Loucy (cell line): ENCODE data around the gene RFFL.

Source experiments
- H2AFZ ChIP-seq: fragments of 200-600 bp; sonication (generic); 2 replicates; pipeline ENCODE4 v1.6.0; 2016; ENCODE audit warnings: antibody characterized with exemption, mild to moderate bottlenecking, low read length, moderate library complexity
- H3F3A ChIP-seq: fragments of 200-600 bp; 2 replicates; pipeline ENCODE4 v1.6.0; 2016; ENCODE audit warnings: antibody characterized with exemption, low read depth, mild to moderate bottlenecking
- H3K27me3 ChIP-seq: fragments of 200-600 bp; sonication (generic); 2 replicates; pipeline ENCODE4 v1.6.1; 2014; ENCODE audit warnings: low read length, mild to moderate bottlenecking; ENCODE audit not compliant: insufficient read depth, poor library complexity, severe bottlenecking
- H3K36me3 ChIP-seq: fragments of 200-600 bp; sonication (generic); 2 replicates; pipeline ENCODE4 v1.6.1; 2016; ENCODE audit warnings: low read length; ENCODE audit not compliant: insufficient read depth
- H3K4me1 ChIP-seq: fragments of 200-600 bp; sonication (generic); 2 replicates; pipeline ENCODE4 v1.5.1; 2014; ENCODE audit warnings: low read length, mild to moderate bottlenecking; ENCODE audit not compliant: insufficient read depth, poor library complexity, severe bottlenecking
- H3K4me2 ChIP-seq: fragments of 200-600 bp; sonication (generic); 2 replicates; pipeline ENCODE4 v1.6.0; 2014; ENCODE audit warnings: antibody characterized with exemption, low read length, low read depth, mild to moderate bottlenecking; ENCODE audit not compliant: poor library complexity, severe bottlenecking
- H3K4me3 ChIP-seq: fragments of 200-600 bp; sonication (generic); 2 replicates; pipeline ENCODE4 v1.5.1; 2014; ENCODE audit warnings: low read length, mild to moderate bottlenecking, mixed read lengths; ENCODE audit not compliant: poor library complexity, severe bottlenecking
- H3K79me2 ChIP-seq: fragments of 200-600 bp; sonication (generic); 2 replicates; pipeline ENCODE4 v1.6.1; 2014; ENCODE audit warnings: low read length; ENCODE audit not compliant: insufficient read depth
- H3K9ac ChIP-seq: fragments of 200-600 bp; sonication (generic); 2 replicates; pipeline ENCODE4 v1.6.0; 2014; ENCODE audit warnings: mild to moderate bottlenecking, low read depth, low read length, moderate library complexity; ENCODE audit not compliant: poor library complexity, severe bottlenecking
- H3K9me2 ChIP-seq: fragments of 200-600 bp; sonication (generic); replicated peaks from 2 replicates; pipeline ENCODE4 v1.6.1; 2016; ENCODE audit warnings: low read depth, low read length, mixed read lengths
- H3K9me3 ChIP-seq: fragments of 200-600 bp; sonication (generic); 2 replicates; pipeline ENCODE4 v1.6.1; 2014; ENCODE audit warnings: mild to moderate bottlenecking, antibody characterized with exemption, low read length, low read depth; ENCODE audit not compliant: insufficient read depth
- H4K20me1 ChIP-seq: fragments of 200-600 bp; sonication (generic); 2 replicates; pipeline ENCODE4 v1.6.0; 2014; ENCODE audit warnings: antibody characterized with exemption, low read length, mild to moderate bottlenecking; ENCODE audit not compliant: insufficient read depth, poor library complexity, severe bottlenecking
- EZH2phosphoT487 ChIP-seq: fragments of 200-600 bp; IDR thresholded peaks from 2 replicates; pipeline ENCODE4 v1.6.1; 2018; ENCODE audit warnings: antibody characterized with exemption, mild to moderate bottlenecking, moderate library complexity, borderline replicate concordance
- TF ChIP-seq, protein P1 (sequence below): fragments of 200-600 bp; sonication (generic); conservative IDR thresholded peaks from 2 replicates; pipeline ENCODE4 v1.5.1; 2014; ENCODE audit warnings: mild to moderate bottlenecking, antibody characterized with exemption, low read length

The RFFL gene

DNA sequence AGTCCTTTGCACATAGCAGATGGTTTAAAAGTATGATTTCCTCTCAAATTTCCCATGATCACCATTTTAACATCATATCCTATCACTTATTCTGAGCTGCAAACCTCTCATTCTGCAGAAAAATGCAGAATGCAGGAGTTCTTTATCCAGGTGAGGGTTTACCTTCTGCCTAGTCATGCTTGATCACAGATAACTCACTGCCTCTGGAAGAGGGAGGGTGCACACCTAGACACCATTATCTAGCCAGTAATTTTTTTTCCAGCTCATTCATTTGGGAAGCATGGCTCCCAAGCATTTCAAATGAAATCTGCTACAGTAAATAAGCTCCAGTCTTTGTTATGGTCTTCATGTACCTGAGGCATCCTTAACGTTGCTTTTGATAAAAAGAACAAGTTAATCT, 38.0 kb downstream of the RFFL start:
- TF ChIP-seq, protein P1, sequence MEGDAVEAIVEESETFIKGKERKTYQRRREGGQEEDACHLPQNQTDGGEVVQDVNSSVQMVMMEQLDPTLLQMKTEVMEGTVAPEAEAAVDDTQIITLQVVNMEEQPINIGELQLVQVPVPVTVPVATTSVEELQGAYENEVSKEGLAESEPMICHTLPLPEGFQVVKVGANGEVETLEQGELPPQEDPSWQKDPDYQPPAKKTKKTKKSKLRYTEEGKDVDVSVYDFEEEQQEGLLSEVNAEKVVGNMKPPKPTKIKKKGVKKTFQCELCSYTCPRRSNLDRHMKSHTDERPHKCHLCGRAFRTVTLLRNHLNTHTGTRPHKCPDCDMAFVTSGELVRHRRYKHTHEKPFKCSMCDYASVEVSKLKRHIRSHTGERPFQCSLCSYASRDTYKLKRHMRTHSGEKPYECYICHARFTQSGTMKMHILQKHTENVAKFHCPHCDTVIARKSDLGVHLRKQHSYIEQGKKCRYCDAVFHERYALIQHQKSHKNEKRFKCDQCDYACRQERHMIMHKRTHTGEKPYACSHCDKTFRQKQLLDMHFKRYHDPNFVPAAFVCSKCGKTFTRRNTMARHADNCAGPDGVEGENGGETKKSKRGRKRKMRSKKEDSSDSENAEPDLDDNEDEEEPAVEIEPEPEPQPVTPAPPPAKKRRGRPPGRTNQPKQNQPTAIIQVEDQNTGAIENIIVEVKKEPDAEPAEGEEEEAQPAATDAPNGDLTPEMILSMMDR, result no peak
- no peak for TF ChIP-seq EZH2phosphoT487
- no peaks in the 10 kb centered on the region for H4K20me1 ChIP-seq

DNA sequence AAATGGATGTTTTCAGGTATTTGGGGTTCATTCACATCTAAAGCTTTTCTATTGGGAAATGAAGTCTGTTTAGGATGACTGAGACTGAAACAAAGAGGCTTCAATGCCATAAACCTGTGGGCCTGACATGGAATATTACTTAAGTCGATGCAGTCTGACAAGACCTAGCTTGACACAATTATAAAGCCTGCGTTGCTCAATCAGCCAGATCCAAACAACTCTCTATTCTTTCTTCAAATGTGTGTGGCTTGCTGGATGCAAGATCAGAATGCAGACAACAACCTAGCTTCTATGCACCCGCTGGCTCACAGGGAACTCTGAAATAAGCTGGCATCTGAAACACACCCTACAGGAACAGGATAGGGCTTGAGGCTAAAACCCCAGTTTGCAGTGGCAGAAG, 40.0 kb downstream of the RFFL start:
- peak overlapping the region; percentile 83 for H3K4me2 ChIP-seq
- H3K79me2 ChIP-seq, result no peaks in the 10 kb centered on the region
- peaks cover 6% of the 10 kb centered on the region; the same call in 1 of the 2 replicates for H3K36me3 ChIP-seq

More for the DNA sequence above, 38.0 kb downstream of the RFFL start:
- no peak overlapping the region for H2AFZ ChIP-seq
- no peak overlapping the region for H3K4me2 ChIP-seq
- H3K36me3 ChIP-seq, result peaks cover 6% of the 10 kb centered on the region; the same call in 1 of the 2 replicates
- no peaks in the 10 kb centered on the region for H3K9me2 ChIP-seq
- no peaks in the 10 kb centered on the region for H3K27me3 ChIP-seq
- no peaks in the 10 kb centered on the region for H3K79me2 ChIP-seq
- H3K4me1 ChIP-seq, result peaks cover 14% of the 10 kb centered on the region
- H3K9me3 ChIP-seq, result no peaks in the 10 kb centered on the region
- no peak overlapping the region for H3K4me3 ChIP-seq
- H3F3A ChIP-seq, result 0 out of 2 replicates have a peak, but pooled peaks cover 3% of the 10 kb centered on the region
- H3K9ac ChIP-seq, result no peak overlapping the region

DNA sequence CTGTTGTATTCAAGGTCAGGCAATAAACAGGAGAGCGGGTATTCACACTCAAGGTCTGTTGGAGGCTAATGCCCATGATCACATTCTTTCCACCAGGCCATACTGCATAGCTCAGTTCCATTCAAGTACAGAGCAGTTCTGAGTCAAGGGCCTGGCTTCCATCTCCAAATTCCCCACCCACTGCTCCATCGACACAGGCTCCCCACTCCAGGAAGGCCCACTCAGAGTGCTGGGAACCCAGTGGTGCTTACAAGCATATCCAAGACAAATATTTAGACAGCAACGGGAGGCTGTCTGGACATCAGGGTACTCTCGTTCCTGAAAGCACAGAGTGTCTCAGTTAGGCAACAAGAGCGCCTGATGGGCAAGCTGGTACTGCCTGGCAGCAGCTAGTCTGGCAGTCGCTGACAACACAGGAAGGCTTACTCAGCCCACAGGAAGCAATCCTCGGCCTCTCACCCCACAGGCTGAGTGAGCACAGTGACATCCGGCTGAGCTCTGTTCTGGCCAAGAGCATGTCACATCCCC, 40.9 kb downstream of the RFFL start:
- Histone ChIP-seq H4K20me1 (no peaks in the 10 kb centered on the region), H3K9ac (peak overlapping the region; percentile 60), H3K4me3 (peak overlapping the region; percentile 65), H3F3A (0 out of 2 replicates have a peak, but pooled peaks cover 3% of the 10 kb centered on the region), H3K9me3 (no peaks in the 10 kb centered on the region), H3K27me3 (no peaks in the 10 kb centered on the region), H3K9me2 (no peaks in the 10 kb centered on the region), H3K4me2 (peak overlapping the region; percentile 83), H3K36me3 (peaks cover 6% of the 10 kb centered on the region; the same call in 1 of the 2 replicates), H3K4me1 (peaks cover 14% of the 10 kb centered on the region), H3K79me2 (no peaks in the 10 kb centered on the region), H2AFZ (peak overlapping the region; percentile 55; the same call in 1 of the 2 replicates)
- TF ChIP-seq EZH2phosphoT487, result no peak
- TF ChIP-seq, protein P1, result no peak

More for the DNA sequence above, 40.0 kb downstream of the RFFL start:
- no peaks in the 10 kb centered on the region for H3K9me3 ChIP-seq
- H2AFZ ChIP-seq, result no peak overlapping the region
- no peaks in the 10 kb centered on the region for H3K27me3 ChIP-seq
- H3F3A ChIP-seq, result 0 out of 2 replicates have a peak, but pooled peaks cover 3% of the 10 kb centered on the region
- TF ChIP-seq, protein P1, result no peak
- no peak for TF ChIP-seq EZH2phosphoT487
- H3K9me2 ChIP-seq, result no peaks in the 10 kb centered on the region
- H3K9ac ChIP-seq, result peak overlapping the region; percentile 60
- peaks cover 14% of the 10 kb centered on the region for H3K4me1 ChIP-seq
- H3K4me3 ChIP-seq, result no peak overlapping the region
- no peaks in the 10 kb centered on the region for H4K20me1 ChIP-seq
